ENCODE data around the gene SBNO2. TPM values are rescaled to one million over a fixed set of nuclear protein-coding genes. Genes with fewer than 3 reads are reported as not detected.

SBNO2 gene
- total and polyA plus RNA-seq, 2 experiments from 2014 or later, result 6.9 to 35.4 TPM

DNA sequence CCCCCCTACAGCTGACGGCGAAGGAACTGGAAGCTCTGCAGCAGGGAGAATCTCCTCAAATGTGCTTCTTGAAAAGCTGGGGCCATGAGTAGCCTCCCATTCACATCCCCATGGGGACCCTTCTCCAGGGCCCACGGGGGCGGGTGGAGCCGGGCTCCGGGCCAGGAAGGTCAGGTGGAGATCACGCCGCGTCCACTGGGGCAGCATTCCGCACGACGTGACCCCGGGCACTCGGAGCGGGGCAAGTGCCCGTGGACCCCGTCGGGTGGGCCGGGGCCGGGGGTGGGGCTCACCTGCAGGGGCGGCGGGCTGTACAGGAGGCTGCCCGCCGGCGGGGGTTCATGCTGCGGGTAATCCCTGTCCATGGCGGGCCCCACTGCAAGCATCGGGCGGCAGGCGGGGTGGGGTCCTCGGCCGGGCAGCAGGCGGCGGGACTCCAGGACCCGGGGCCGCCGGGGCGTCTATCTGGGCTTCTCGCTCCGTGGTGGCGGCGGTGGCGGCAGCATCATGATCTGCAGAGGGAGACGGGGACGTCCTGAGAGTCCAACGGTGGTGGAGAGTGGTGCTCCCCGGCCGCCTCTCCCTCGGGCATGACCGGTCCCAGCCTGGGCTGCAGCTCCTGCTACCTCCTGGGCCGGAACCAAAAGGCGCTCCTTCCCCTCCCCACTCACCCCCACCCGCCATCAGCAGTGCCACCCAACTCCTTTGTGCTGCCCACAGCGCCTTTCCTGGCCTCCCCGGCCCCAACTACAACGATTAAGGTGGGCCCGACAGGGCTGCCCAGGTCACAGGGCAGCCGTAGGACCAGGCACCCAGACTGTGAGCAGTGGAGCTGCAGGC is 20.0 kb downstream of the SBNO2 start:
- Histone ChIP-seq H3K4me3 (no peak overlapping the region), H3K4me2 (no peak overlapping the region), H2AFZ (no peak overlapping the region), H3K9me2 (ENCODE audit: insufficient read depth) (no peaks in the 10 kb centered on the region), H3K27me3 (ENCODE audit: insufficient read depth) (no peaks in the 10 kb centered on the region), H4K20me1 (replicated peaks; ENCODE audit: insufficient read depth) (no peaks in the 10 kb centered on the region; the same call in 1 of the 2 replicates), H3K27ac (ENCODE audit: low read depth) (no peak overlapping the region), H3F3A (replicated peaks; ENCODE audit: low read depth) (0 out of 2 replicates have a peak, but pooled peaks cover 3% of the 10 kb centered on the region), H3K4me1 (ENCODE audit: insufficient read depth) (no peaks in the 10 kb centered on the region), H3K79me2 (replicated peaks; ENCODE audit: insufficient read depth) (0 out of 2 replicates have a peak, but pooled peaks cover 7% of the 10 kb centered on the region), H3K36me3 (ENCODE audit: insufficient read depth) (no peaks in the 10 kb centered on the region)
- ATAC-seq, result no peak
- H3K27me3 Mint-ChIP-seq (ENCODE audit: insufficient read depth, low read depth, poor library complexity), result peaks cover 5% of the 10 kb centered on the region
- H3K27ac Mint-ChIP-seq, result no peak overlapping the region
- no peak for TF ChIP-seq ZNF114 (CRISPR knock-in tag; IDR thresholded peaks at IDR 0.05)
- TF ChIP-seq, protein P1, sequence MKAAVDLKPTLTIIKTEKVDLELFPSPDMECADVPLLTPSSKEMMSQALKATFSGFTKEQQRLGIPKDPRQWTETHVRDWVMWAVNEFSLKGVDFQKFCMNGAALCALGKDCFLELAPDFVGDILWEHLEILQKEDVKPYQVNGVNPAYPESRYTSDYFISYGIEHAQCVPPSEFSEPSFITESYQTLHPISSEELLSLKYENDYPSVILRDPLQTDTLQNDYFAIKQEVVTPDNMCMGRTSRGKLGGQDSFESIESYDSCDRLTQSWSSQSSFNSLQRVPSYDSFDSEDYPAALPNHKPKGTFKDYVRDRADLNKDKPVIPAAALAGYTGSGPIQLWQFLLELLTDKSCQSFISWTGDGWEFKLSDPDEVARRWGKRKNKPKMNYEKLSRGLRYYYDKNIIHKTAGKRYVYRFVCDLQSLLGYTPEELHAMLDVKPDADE (IDR thresholded peaks at IDR 0.05), result no peak
- no peak for TF ChIP-seq STAT1 (IDR thresholded peaks at IDR 0.05; ENCODE audit: unreplicated experiment)
- no peak for TF ChIP-seq NANOG (IDR thresholded peaks at IDR 0.05; ENCODE audit: borderline replicate concordance)
- TF ChIP-seq, protein P2, sequence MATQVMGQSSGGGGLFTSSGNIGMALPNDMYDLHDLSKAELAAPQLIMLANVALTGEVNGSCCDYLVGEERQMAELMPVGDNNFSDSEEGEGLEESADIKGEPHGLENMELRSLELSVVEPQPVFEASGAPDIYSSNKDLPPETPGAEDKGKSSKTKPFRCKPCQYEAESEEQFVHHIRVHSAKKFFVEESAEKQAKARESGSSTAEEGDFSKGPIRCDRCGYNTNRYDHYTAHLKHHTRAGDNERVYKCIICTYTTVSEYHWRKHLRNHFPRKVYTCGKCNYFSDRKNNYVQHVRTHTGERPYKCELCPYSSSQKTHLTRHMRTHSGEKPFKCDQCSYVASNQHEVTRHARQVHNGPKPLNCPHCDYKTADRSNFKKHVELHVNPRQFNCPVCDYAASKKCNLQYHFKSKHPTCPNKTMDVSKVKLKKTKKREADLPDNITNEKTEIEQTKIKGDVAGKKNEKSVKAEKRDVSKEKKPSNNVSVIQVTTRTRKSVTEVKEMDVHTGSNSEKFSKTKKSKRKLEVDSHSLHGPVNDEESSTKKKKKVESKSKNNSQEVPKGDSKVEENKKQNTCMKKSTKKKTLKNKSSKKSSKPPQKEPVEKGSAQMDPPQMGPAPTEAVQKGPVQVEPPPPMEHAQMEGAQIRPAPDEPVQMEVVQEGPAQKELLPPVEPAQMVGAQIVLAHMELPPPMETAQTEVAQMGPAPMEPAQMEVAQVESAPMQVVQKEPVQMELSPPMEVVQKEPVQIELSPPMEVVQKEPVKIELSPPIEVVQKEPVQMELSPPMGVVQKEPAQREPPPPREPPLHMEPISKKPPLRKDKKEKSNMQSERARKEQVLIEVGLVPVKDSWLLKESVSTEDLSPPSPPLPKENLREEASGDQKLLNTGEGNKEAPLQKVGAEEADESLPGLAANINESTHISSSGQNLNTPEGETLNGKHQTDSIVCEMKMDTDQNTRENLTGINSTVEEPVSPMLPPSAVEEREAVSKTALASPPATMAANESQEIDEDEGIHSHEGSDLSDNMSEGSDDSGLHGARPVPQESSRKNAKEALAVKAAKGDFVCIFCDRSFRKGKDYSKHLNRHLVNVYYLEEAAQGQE (IDR thresholded peaks at IDR 0.05; ENCODE audit: unreplicated experiment), result no peak
- 0 out of 3 replicates have a peak, but pooled peaks cover 2% of the 10 kb centered on the region for H3K4me1 Mint-ChIP-seq
- DNase-seq (ENCODE audit: low spot score), result no peak
- no peaks in the 10 kb centered on the region for H3K9me3 Mint-ChIP-seq
- peaks cover 15% of the 10 kb centered on the region for H3K36me3 Mint-ChIP-seq (ENCODE audit: low read depth)
- H3K4me3 Mint-ChIP-seq, result no peak overlapping the region

DNA sequence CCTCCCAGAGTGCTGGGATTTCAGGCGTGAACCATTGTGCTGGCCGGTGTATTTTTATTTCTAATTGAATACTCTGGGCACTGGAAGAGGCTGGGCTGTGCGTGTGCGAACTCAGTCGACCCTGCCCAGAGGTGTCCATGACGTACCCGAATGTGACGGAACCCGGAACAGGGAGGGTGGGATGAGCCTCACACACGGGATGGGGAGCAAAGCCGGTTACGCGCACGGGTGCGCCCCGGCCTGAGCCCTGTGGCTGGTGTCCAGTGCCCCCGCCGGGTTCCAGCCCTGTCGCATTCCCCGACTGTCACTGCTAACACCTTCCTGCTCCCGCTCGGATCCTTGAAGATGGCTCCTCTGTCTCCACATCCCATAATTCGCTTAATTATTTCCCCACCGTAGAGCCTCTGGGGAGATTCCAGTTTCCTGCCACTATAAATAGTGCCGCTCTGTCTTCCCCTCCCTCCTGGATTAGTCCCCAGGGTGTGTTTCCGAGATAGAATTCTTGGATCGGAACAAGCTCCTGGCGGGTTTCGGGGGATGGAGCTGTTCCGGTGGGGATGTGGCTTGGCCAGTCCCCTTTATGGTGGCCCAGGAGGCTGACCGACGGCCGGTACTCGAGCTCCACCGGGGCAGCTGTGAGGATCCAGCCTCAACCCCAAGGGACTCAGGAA is 22.0 kb downstream of the SBNO2 start:
- H3K27me3 Mint-ChIP-seq (ENCODE audit: insufficient read depth, low read depth, poor library complexity), result peaks cover 3% of the 10 kb centered on the region
- Histone ChIP-seq H3K27ac (ENCODE audit: low read depth) (no peak overlapping the region), H3K4me1 (ENCODE audit: insufficient read depth) (peaks cover 9% of the 10 kb centered on the region), H3K36me3 (ENCODE audit: insufficient read depth) (no peaks in the 10 kb centered on the region), H3K4me2 (no peak overlapping the region), H4K20me1 (replicated peaks; ENCODE audit: insufficient read depth) (no peaks in the 10 kb centered on the region; the same call in 1 of the 2 replicates), H2AFZ (no peak overlapping the region), H3K27me3 (ENCODE audit: insufficient read depth) (no peaks in the 10 kb centered on the region), H3K4me3 (no peak overlapping the region), H3K9me2 (ENCODE audit: insufficient read depth) (no peaks in the 10 kb centered on the region), H3F3A (replicated peaks; ENCODE audit: low read depth) (0 out of 2 replicates have a peak, but pooled peaks cover 3% of the 10 kb centered on the region), H3K79me2 (replicated peaks; ENCODE audit: insufficient read depth) (0 out of 2 replicates have a peak, but pooled peaks cover 7% of the 10 kb centered on the region)
- peaks cover 15% of the 10 kb centered on the region for H3K36me3 Mint-ChIP-seq (ENCODE audit: low read depth)
- no peak overlapping the region for H3K27ac Mint-ChIP-seq
- no peaks in the 10 kb centered on the region for H3K9me3 Mint-ChIP-seq
- no peak for DNase-seq (ENCODE audit: low spot score)
- no peak for ATAC-seq
- H3K4me3 Mint-ChIP-seq, result no peak overlapping the region
- H3K4me1 Mint-ChIP-seq, result peaks cover 5% of the 10 kb centered on the region
- no peak for TF ChIP-seq CREB1 (CRISPR knock-in tag; IDR thresholded peaks at IDR 0.05; ENCODE audit: low read depth)
- no peak for TF ChIP-seq ZNF114 (CRISPR knock-in tag; IDR thresholded peaks at IDR 0.05)
- TF ChIP-seq, protein P3, sequence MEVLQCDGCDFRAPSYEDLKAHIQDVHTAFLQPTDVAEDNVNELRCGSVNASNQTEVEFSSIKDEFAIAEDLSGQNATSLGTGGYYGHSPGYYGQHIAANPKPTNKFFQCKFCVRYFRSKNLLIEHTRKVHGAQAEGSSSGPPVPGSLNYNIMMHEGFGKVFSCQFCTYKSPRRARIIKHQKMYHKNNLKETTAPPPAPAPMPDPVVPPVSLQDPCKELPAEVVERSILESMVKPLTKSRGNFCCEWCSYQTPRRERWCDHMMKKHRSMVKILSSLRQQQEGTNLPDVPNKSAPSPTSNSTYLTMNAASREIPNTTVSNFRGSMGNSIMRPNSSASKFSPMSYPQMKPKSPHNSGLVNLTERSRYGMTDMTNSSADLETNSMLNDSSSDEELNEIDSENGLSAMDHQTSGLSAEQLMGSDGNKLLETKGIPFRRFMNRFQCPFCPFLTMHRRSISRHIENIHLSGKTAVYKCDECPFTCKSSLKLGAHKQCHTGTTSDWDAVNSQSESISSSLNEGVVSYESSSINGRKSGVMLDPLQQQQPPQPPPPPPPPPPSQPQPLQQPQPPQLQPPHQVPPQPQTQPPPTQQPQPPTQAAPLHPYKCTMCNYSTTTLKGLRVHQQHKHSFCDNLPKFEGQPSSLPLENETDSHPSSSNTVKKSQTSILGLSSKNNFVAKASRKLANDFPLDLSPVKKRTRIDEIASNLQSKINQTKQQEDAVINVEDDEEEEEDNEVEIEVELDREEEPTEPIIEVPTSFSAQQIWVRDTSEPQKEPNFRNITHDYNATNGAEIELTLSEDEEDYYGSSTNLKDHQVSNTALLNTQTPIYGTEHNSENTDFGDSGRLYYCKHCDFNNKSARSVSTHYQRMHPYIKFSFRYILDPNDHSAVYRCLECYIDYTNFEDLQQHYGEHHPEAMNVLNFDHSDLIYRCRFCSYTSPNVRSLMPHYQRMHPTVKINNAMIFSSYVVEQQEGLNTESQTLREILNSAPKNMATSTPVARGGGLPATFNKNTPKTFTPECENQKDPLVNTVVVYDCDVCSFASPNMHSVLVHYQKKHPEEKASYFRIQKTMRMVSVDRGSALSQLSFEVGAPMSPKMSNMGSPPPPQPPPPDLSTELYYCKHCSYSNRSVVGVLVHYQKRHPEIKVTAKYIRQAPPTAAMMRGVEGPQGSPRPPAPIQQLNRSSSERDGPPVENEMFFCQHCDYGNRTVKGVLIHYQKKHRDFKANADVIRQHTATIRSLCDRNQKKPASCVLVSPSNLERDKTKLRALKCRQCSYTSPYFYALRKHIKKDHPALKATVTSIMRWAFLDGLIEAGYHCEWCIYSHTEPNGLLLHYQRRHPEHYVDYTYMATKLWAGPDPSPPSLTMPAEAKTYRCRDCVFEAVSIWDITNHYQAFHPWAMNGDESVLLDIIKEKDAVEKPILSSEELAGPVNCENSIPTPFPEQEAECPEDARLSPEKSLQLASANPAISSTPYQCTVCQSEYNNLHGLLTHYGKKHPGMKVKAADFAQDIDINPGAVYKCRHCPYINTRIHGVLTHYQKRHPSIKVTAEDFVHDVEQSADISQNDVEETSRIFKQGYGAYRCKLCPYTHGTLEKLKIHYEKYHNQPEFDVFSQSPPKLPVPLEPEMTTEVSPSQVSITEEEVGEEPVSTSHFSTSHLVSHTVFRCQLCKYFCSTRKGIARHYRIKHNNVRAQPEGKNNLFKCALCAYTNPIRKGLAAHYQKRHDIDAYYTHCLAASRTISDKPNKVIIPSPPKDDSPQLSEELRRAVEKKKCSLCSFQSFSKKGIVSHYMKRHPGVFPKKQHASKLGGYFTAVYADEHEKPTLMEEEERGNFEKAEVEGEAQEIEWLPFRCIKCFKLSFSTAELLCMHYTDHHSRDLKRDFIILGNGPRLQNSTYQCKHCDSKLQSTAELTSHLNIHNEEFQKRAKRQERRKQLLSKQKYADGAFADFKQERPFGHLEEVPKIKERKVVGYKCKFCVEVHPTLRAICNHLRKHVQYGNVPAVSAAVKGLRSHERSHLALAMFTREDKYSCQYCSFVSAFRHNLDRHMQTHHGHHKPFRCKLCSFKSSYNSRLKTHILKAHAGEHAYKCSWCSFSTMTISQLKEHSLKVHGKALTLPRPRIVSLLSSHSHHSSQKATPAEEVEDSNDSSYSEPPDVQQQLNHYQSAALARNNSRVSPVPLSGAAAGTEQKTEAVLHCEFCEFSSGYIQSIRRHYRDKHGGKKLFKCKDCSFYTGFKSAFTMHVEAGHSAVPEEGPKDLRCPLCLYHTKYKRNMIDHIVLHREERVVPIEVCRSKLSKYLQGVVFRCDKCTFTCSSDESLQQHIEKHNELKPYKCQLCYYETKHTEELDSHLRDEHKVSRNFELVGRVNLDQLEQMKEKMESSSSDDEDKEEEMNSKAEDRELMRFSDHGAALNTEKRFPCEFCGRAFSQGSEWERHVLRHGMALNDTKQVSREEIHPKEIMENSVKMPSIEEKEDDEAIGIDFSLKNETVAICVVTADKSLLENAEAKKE (CRISPR knock-in tag; IDR thresholded peaks at IDR 0.05), result no peak
- TF ChIP-seq JUNB (IDR thresholded peaks at IDR 0.05; ENCODE audit: unreplicated experiment), result no peak

Data from GM23338 (cell line).